Effector memory CD8-positive, alpha-beta T cell (primary cell): ENCODE data around the gene DIS3L2.
"Not testable (repeated sequence)": the region's sequence is repeated elsewhere in the genome, so short reads cannot be mapped to it uniquely, and the experiment has no call there.

Source experiments
- ATAC-seq: fragments of 150-1000 bp; cut with Tn5 transposase; replicated peaks from 2 replicates; pipeline ENCODE4 v1.10.0; 2021; ENCODE audit warnings: mild to moderate bottlenecking, moderate library complexity
- DNase-seq, 3 experiments: peaks; one replicate each; pipeline ENCODE4 v3.0.0; 2021
- H3K27ac Mint-ChIP-seq, 2 donors: one replicate each; pipeline ENCODE4 v1.8.0; 2022; ENCODE audit warnings: mild to moderate bottlenecking in 2 of 2, mixed read lengths in 2 of 2, moderate library complexity in 2 of 2
- H3K27me3 Mint-ChIP-seq, 2 donors: one replicate each; pipeline ENCODE4 v1.8.0; 2022; ENCODE audit warnings: mixed read lengths in 2 of 2
- H3K36me3 Mint-ChIP-seq: one replicate; pipeline ENCODE4 v1.8.0; 2022; ENCODE audit warnings: mild to moderate bottlenecking, moderate library complexity, mixed read lengths; ENCODE audit not compliant: insufficient read depth
- H3K4me1 Mint-ChIP-seq, 2 donors: one replicate each; pipeline ENCODE4 v1.8.0; 2022; ENCODE audit warnings: low read depth in 2 of 2, mixed read lengths in 2 of 2
- H3K4me3 Mint-ChIP-seq, 2 donors: one replicate each; pipeline ENCODE4 v1.8.0; 2022; ENCODE audit warnings: mild to moderate bottlenecking in 2 of 2, mixed read lengths in 2 of 2, moderate library complexity in 2 of 2
- H3K9me3 Mint-ChIP-seq, 2 donors: one replicate each; pipeline ENCODE4 v1.8.0; 2022; ENCODE audit warnings: mixed read lengths in 2 of 2

The DIS3L2 gene

GRCh38 chr2:232328516-232329460, 367.3 kb downstream of the DIS3L2 start:
- DNase-seq (no peak), ATAC-seq (no peak)
- no peaks in the 10 kb centered on the region for H3K27me3 Mint-ChIP-seq
- no peak overlapping the region for H3K4me3 Mint-ChIP-seq
- peaks cover 3 to 5% of the 10 kb centered on the region in 2 donors for H3K4me1 Mint-ChIP-seq
- no peak overlapping the region for H3K27ac Mint-ChIP-seq
- peaks cover 7% of the 10 kb centered on the region for H3K36me3 Mint-ChIP-seq
- no peaks in the 10 kb centered on the region for H3K9me3 Mint-ChIP-seq

DNA sequence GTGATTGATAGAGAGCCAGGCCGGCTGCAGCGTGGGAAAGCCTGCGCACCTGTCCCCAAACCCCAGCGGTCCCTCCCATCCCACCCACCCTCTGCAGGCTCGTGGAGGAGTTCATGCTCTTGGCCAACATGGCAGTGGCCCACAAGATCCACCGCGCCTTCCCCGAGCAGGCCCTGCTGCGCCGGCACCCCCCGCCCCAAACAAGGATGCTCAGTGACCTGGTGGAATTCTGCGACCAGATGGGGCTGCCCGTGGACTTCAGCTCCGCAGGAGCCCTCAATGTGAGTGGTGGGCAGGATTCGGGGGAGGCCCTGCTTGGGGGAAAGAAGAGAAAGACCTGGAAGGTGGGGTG, 368.2 kb downstream of the DIS3L2 start:
- H3K4me1 Mint-ChIP-seq: peaks cover 3 to 5% of the 10 kb centered on the region in 2 donors
- ATAC-seq (no peak), DNase-seq (no peak)
- no peak overlapping the region for H3K4me3 Mint-ChIP-seq
- no peaks in the 10 kb centered on the region for H3K27me3 Mint-ChIP-seq
- no peak overlapping the region for H3K27ac Mint-ChIP-seq
- no peaks in the 10 kb centered on the region for H3K9me3 Mint-ChIP-seq
- H3K36me3 Mint-ChIP-seq: peaks cover 7% of the 10 kb centered on the region

DNA sequence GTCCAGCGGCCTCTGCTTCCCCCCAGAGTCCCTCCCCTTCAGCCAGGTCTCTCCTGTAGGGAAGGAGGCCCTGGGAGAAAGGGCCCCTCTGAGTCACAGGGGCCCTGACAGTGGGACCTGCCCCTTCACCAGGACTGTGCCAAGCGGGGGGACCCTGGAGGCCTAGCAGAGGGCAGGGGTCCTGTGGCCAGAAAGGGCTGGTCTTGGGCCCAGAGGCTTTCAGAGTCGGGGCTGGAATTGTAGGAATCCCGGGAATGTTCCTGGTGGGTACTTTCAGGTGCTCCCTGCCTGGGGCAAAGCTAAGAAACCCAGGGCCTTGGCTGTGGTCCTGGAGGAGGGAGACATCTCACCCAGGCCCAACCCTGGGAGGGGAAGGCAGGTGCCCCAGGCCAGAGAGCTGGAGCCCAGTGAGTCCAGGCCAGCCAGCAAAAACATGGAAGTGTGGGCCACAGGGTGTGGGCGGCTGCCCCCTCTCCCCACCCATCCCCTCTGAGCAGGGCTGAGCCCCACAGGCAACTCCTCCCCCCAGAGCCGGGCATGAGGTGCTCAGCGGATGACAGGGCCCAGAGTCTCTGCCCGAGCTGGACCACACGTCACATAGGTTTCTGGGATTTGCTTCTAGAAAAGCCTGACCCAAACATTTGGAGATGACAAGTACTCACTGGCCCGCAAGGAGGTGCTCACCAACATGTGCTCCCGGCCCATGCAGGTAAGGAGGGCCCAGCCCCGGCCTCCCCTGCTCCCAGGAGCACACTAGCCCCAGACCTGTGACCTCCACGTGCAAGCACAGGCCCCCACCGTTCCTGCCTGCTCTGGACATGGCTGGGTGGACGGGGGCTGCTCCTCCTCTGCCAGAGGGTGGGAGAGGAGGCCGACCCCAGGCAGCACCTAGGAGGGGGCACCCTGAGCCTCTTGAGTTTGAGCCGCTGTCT, 368.8 kb downstream of the DIS3L2 start:
- H3K4me3 Mint-ChIP-seq: no peak overlapping the region
- no peak for ATAC-seq
- H3K36me3 Mint-ChIP-seq: peaks cover 7% of the 10 kb centered on the region
- peaks cover 3 to 5% of the 10 kb centered on the region in 2 donors for H3K4me1 Mint-ChIP-seq
- H3K27me3 Mint-ChIP-seq: no peaks in the 10 kb centered on the region
- H3K9me3 Mint-ChIP-seq: no peaks in the 10 kb centered on the region
- H3K27ac Mint-ChIP-seq: no peak overlapping the region
- no peak for DNase-seq

DNA sequence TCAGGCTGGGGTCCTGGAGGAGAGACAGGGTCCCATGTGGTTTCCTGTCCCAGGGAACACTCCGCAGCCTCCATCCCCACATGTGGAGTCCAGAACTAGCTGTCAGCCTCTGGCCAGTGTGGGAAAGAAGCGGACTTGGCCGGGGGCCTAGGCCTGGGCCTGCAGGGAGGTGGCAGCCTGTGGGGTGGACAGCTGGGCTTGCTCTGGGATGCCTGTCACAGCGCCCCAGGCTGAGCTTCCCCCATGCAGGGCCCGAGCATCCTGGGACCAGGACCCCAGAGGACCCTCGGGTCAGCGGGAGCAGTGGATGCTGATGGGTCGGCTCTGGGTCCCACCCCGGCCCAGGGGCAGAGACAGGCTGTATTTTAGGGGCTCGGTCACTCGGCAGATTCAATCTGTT, 369.5 kb downstream of the DIS3L2 start:
- not testable (repeated sequence) for DNase-seq, H3K27me3 Mint-ChIP-seq, H3K4me1 Mint-ChIP-seq, H3K9me3 Mint-ChIP-seq, H3K36me3 Mint-ChIP-seq, ATAC-seq, H3K27ac Mint-ChIP-seq, H3K4me3 Mint-ChIP-seq

DNA sequence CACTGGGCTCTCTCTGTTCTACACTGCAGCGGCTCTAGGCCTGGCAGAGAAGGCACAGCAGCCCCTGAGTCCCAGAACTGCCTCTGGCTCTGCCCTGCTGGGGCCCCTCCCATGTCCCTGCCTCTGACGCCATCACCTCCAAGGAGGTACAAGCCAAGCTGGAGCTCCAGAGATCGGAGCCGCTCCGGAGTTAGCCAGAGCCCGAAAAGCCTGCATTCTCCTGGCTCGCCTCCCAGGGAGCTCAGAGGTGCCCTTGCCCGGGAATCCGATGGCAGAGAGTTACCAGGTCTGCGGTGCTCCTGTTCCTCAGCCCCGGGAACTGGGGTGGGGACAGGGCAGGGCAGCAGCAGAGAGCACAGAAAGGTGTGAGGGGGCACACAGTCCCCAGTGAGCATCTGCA, 370.1 kb downstream of the DIS3L2 start:
- H3K4me1 Mint-ChIP-seq, H3K27me3 Mint-ChIP-seq, H3K9me3 Mint-ChIP-seq, H3K36me3 Mint-ChIP-seq, H3K27ac Mint-ChIP-seq, H3K4me3 Mint-ChIP-seq, ATAC-seq, DNase-seq: not testable (repeated sequence)

DNA sequence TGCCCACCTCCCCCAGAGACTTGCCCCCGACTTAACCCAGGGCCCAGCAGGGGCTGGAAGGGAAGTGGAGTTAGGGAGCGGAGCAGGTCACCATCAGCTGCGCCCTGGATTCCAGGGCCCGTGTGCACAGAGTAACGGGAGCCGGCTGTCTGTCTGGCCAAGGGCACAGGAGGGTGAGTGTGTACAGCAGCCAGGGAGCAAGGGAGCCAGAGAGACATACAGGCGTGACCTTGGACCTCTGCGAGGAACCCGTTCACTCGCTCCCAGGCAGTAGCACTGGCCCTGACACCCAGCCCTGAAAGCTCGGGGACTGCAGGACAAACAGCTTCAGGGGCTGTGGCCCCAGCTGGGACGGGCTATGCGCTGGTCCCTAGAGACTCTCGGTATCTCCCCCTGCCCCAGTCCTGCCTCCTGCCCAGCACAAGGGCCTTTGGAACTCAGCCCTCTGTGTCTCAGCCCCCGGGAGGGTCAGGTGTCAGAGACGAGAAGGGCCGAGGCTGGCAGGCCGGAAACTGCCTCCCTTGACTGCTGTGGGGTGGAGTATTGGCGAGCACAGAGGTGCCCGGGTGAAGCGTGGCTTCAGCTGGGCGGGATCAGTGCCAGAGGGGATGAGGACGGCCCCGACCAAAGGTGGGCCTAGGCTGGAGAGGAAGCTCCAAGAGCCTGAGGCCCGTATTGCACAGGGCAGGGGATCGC, 370.9 kb downstream of the DIS3L2 start:
- H3K27ac Mint-ChIP-seq, H3K27me3 Mint-ChIP-seq, DNase-seq, ATAC-seq, H3K9me3 Mint-ChIP-seq, H3K4me3 Mint-ChIP-seq, H3K36me3 Mint-ChIP-seq, H3K4me1 Mint-ChIP-seq: not testable (repeated sequence)

- no peaks in the 10 kb centered on the region for H3K9me3 Mint-ChIP-seq
- DNase-seq: no peak
These were observed 371.4 kb downstream of the DIS3L2 start for GRCh38 chr2:232332940-232333259.

DNA sequence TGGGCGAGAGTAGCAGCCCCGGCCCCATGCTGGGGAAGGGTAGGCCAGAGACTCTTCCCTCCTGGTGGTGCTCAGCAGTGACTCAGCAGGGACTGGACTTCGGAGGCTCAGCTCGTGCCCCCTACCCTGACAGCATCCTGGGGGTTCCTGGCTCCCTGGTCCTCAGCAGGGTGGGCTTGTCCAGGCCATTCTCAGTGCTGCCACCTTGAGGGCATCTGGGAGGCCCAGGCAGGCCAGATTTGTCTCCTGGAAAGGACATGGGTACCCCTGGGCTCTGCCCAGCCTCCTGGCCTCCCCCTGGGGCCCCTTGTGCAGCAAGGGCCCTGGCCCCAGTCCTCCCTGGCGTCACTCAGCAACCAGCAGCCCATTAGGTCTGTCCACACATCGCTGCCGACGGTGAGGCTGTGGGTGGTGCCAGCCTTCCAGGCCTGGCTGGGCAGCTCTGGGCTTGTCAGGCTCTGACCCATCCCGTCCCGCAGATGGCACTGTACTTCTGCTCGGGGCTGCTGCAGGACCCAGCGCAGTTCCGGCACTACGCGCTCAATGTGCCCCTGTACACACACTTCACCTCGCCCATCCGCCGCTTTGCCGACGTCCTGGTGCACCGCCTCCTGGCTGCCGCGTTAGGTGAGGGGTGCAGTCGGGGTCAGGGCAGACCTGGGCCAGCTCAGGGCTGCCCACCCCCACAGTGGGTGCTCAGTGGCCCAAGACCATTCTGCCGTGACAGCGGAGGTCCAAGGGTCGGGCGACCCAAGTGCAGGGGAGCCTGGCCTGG, 372.0 kb downstream of the DIS3L2 start:
- H3K9me3 Mint-ChIP-seq: no peaks in the 10 kb centered on the region
- H3K4me3 Mint-ChIP-seq: no peak overlapping the region
- H3K36me3 Mint-ChIP-seq: no peaks in the 10 kb centered on the region
- H3K4me1 Mint-ChIP-seq: no peaks in the 10 kb centered on the region
- DNase-seq: no peak
- no peaks in the 10 kb centered on the region for H3K27me3 Mint-ChIP-seq
- ATAC-seq: no peak
- H3K27ac Mint-ChIP-seq: peak overlapping the region in 1 of 2 donors; percentile 51

More at GRCh38 chr2:232332940-232333259, 371.4 kb downstream of the DIS3L2 start:
- H3K27ac Mint-ChIP-seq: peak overlapping the region in 1 of 2 donors; percentile 51
- no peak for ATAC-seq
- H3K27me3 Mint-ChIP-seq: no peaks in the 10 kb centered on the region
- H3K36me3 Mint-ChIP-seq: no peaks in the 10 kb centered on the region
- no peaks in the 10 kb centered on the region for H3K4me1 Mint-ChIP-seq
- no peak overlapping the region for H3K4me3 Mint-ChIP-seq

- not testable (repeated sequence) for H3K4me3 Mint-ChIP-seq
These were observed 372.8 kb downstream of the DIS3L2 start for GRCh38 chr2:232334136-232334884.

GRCh38 chr2:232334885-232335205, 373.3 kb downstream of the DIS3L2 start:
- H3K4me1 Mint-ChIP-seq, H3K9me3 Mint-ChIP-seq, H3K27ac Mint-ChIP-seq, H3K4me3 Mint-ChIP-seq, ATAC-seq, H3K27me3 Mint-ChIP-seq, DNase-seq, H3K36me3 Mint-ChIP-seq: not testable (repeated sequence)

More at GRCh38 chr2:232334136-232334884, 372.8 kb downstream of the DIS3L2 start:
- not testable (repeated sequence) for H3K27ac Mint-ChIP-seq, H3K27me3 Mint-ChIP-seq, H3K9me3 Mint-ChIP-seq, H3K36me3 Mint-ChIP-seq, ATAC-seq, H3K4me1 Mint-ChIP-seq, DNase-seq

GRCh38 chr2:232335206-232335858, 373.8 kb downstream of the DIS3L2 start:
- not testable (repeated sequence) for DNase-seq, H3K27ac Mint-ChIP-seq, H3K27me3 Mint-ChIP-seq, H3K4me1 Mint-ChIP-seq, H3K4me3 Mint-ChIP-seq, H3K9me3 Mint-ChIP-seq, H3K36me3 Mint-ChIP-seq
- peak; percentile 54 for ATAC-seq

GRCh38 chr2:232335859-232336215, 374.3 kb downstream of the DIS3L2 start:
- H3K36me3 Mint-ChIP-seq: peaks cover 7% of the 10 kb centered on the region
- H3K27ac Mint-ChIP-seq: no peak overlapping the region
- no peaks in the 10 kb centered on the region for H3K4me1 Mint-ChIP-seq
- H3K4me3 Mint-ChIP-seq: no peak overlapping the region
- no peaks in the 10 kb centered on the region for H3K27me3 Mint-ChIP-seq
- ATAC-seq: no peak
- no peaks in the 10 kb centered on the region for H3K9me3 Mint-ChIP-seq
- no peak for DNase-seq
